Measurements from ENCODE around the gene TMEM163.

GRCh38 chr2:134703426-134703825 lies 15.4 kb downstream of the TMEM163 start:
- TF ChIP-seq PKNOX1 (IDR thresholded peaks at IDR 0.05) (no peak), ELF4 (IDR thresholded peaks at IDR 0.05) (no peak), ARNT (IDR thresholded peaks at IDR 0.05) (no peak), BHLHE40 (IDR thresholded peaks at IDR 0.05; ENCODE audit: borderline replicate concordance) (no peak), SUZ12 (IDR thresholded peaks at IDR 0.05) (no peak), ZNF384 (IDR thresholded peaks at IDR 0.05) (no peak), FOXM1 (IDR thresholded peaks at IDR 0.05; ENCODE audit: borderline replicate concordance) (no peak), CTBP1 (IDR thresholded peaks at IDR 0.05; ENCODE audit: borderline replicate concordance) (no peak), SP1 (IDR thresholded peaks at IDR 0.05) (no peak), L3MBTL2 (conservative IDR thresholded peaks at IDR 0.05) (no peak), FOXK2 (IDR thresholded peaks at IDR 0.05) (no peak), FOXA1 (IDR thresholded peaks at IDR 0.05) (no peak)

Data from HEK293T (cell line).